Measurements from ENCODE around the gene ARL4D. TPM values are rescaled to one million over a fixed set of nuclear protein-coding genes. Genes with fewer than 3 reads are reported as not detected.
A peak's percentile ranks its signal among the peaks of the same experiment; 100 is the strongest.
"Not testable (repeated sequence)": the region's sequence is repeated elsewhere in the genome, so short reads cannot be mapped to it uniquely, and the experiment has no call there.

The ARL4D gene
- total RNA-seq, 1 experiment from 2014 or later, result 4.5 TPM

DNA sequence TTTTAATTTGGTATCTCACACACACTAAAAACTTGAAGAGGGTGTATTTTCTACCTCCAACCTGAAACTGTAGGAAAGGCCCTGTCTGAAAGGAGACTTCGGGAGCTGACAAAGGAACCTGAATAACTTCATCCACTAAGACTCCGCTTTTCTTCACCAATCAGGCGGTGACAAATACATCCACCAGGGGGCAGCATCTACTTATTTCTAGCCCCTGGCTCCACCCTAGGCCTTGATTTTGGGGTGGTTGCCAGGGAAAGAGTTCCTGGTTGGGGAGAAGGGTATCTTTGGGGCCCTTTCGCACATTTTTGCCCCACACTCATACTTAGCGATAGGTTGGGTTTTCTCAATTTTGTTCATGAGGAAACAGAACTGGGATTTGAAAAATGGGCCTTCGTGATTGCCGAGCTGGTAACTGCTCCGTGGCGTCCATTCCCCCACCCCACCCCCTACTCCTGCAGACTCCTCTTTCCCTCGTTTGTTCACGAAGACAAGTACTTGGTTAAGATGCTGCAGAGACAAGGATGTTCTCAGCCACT is 4.8 kb upstream of the ARL4D start:
- peak; percentile 72 for ATAC-seq
- no peak overlapping the region for H3K4me3 ChIP-seq (ENCODE audit: low read depth in 2 of 2, low read length in 2 of 2)
- H3K4me1 ChIP-seq (ENCODE audit: control insufficient read depth, insufficient read depth, low read length), result peaks cover 4% of the 10 kb centered on the region
- intact Hi-C loops (cut with micrococcal nuclease; ENCODE audit: unreplicated experiment) (loop anchor here (1.0 kb wide), 1 partner anchor 89 kb away; the partner anchor contains the start of gene DHX8), in situ Hi-C loops (cut with HindIII; ENCODE audit: low pct_unique_long_range_greater_than_20kb, low sequenced_read_pairs) (no loop called here)
- H3K9me3 ChIP-seq (ENCODE audit: control insufficient read depth, insufficient read depth, low read depth, low read length), result no peaks in the 10 kb centered on the region
- TF ChIP-seq, protein P1, sequence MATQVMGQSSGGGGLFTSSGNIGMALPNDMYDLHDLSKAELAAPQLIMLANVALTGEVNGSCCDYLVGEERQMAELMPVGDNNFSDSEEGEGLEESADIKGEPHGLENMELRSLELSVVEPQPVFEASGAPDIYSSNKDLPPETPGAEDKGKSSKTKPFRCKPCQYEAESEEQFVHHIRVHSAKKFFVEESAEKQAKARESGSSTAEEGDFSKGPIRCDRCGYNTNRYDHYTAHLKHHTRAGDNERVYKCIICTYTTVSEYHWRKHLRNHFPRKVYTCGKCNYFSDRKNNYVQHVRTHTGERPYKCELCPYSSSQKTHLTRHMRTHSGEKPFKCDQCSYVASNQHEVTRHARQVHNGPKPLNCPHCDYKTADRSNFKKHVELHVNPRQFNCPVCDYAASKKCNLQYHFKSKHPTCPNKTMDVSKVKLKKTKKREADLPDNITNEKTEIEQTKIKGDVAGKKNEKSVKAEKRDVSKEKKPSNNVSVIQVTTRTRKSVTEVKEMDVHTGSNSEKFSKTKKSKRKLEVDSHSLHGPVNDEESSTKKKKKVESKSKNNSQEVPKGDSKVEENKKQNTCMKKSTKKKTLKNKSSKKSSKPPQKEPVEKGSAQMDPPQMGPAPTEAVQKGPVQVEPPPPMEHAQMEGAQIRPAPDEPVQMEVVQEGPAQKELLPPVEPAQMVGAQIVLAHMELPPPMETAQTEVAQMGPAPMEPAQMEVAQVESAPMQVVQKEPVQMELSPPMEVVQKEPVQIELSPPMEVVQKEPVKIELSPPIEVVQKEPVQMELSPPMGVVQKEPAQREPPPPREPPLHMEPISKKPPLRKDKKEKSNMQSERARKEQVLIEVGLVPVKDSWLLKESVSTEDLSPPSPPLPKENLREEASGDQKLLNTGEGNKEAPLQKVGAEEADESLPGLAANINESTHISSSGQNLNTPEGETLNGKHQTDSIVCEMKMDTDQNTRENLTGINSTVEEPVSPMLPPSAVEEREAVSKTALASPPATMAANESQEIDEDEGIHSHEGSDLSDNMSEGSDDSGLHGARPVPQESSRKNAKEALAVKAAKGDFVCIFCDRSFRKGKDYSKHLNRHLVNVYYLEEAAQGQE (IDR thresholded peaks at IDR 0.05; ENCODE audit: insufficient read depth in 1 of 2, low read depth in 2 of 2, low read length in 1 of 2), result no peak
- TF ChIP-seq, protein P2, sequence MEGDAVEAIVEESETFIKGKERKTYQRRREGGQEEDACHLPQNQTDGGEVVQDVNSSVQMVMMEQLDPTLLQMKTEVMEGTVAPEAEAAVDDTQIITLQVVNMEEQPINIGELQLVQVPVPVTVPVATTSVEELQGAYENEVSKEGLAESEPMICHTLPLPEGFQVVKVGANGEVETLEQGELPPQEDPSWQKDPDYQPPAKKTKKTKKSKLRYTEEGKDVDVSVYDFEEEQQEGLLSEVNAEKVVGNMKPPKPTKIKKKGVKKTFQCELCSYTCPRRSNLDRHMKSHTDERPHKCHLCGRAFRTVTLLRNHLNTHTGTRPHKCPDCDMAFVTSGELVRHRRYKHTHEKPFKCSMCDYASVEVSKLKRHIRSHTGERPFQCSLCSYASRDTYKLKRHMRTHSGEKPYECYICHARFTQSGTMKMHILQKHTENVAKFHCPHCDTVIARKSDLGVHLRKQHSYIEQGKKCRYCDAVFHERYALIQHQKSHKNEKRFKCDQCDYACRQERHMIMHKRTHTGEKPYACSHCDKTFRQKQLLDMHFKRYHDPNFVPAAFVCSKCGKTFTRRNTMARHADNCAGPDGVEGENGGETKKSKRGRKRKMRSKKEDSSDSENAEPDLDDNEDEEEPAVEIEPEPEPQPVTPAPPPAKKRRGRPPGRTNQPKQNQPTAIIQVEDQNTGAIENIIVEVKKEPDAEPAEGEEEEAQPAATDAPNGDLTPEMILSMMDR (IDR thresholded peaks at IDR 0.05), result peak; percentile 81
- TF ChIP-seq POLR2AphosphoS5 (IDR thresholded peaks at IDR 0.05; ENCODE audit: low read depth, low read length) (no peak), TCF7L2 (IDR thresholded peaks at IDR 0.05; ENCODE audit: low read depth, low read length) (no peak)
- no peaks in the 10 kb centered on the region for H3K27me3 ChIP-seq (ENCODE audit: control insufficient read depth, insufficient read depth, low read length)
- no peaks in the 10 kb centered on the region for H3K36me3 ChIP-seq (ENCODE audit: control insufficient read depth, insufficient read depth, low read length)
- POLR2A ChIA-PET, result interaction anchor here (0.6 to 1.4 kb wide), 2 partner anchors 26 to 246 kb away, joined by 3 to 8 read pairs; no protein-coding TSS in a partner anchor
- CTCF ChIA-PET, result interaction anchor here (0.6 to 2.2 kb wide), 7 partner anchors 10 to 93 kb away, joined by 4 to 17 read pairs (median 5); partner anchors contain the start of gene DHX8
- no TSS peak for BruUV-seq (replicated peaks)
- DNase-seq (ENCODE audit: low read depth, low spot score), result no peak
- peak overlapping the region; percentile 2; the same call in 1 of the 2 replicates for H3K27ac ChIP-seq (ENCODE audit: low read length)

DNA sequence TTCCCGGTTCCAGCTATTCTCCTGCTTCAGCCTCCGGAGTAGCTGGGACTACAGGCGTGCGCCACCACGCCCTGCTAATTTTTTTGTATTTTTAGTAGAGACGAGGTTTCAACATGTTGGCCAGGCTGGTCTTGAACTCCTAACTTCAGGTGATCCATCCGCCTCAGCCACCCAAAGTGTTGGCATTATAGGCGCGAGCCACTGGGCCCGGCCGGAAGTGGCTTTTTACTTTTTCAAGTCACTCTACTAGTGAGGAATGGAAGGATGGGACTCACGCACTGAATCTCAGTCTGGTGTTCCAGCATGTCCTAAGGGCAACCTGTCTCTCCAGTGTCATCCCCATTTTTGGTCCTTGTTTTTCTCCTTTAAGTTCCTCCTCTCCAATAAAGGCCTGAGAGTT is 4.1 kb upstream of the ARL4D start:
- in situ Hi-C loops (cut with HindIII; ENCODE audit: low pct_unique_long_range_greater_than_20kb, low sequenced_read_pairs); H3K27ac ChIP-seq (ENCODE audit: low read length); ATAC-seq; H3K4me3 ChIP-seq (ENCODE audit: low read depth in 2 of 2, low read length in 2 of 2); H3K4me1 ChIP-seq (ENCODE audit: control insufficient read depth, insufficient read depth, low read length); H3K36me3 ChIP-seq (ENCODE audit: control insufficient read depth, insufficient read depth, low read length); H3K27me3 ChIP-seq (ENCODE audit: control insufficient read depth, insufficient read depth, low read length); BruUV-seq (replicated peaks); DNase-seq (ENCODE audit: low read depth, low spot score); H3K9me3 ChIP-seq (ENCODE audit: control insufficient read depth, insufficient read depth, low read depth, low read length): not testable (repeated sequence)
- CTCF ChIA-PET, result interaction anchor here (0.6 to 2.2 kb wide), 4 partner anchors 9 to 90 kb away, joined by 4 to 17 read pairs (median 8); partner anchors contain the start of gene DHX8
- intact Hi-C loops (cut with micrococcal nuclease; ENCODE audit: unreplicated experiment), result loop anchor here (1.0 kb wide), 1 partner anchor 89 kb away; the partner anchor contains the start of gene DHX8
- POLR2A ChIA-PET, result interaction anchor here (0.6 to 1.4 kb wide), 2 partner anchors 27 to 245 kb away, joined by 3 to 8 read pairs; no protein-coding TSS in a partner anchor

DNA sequence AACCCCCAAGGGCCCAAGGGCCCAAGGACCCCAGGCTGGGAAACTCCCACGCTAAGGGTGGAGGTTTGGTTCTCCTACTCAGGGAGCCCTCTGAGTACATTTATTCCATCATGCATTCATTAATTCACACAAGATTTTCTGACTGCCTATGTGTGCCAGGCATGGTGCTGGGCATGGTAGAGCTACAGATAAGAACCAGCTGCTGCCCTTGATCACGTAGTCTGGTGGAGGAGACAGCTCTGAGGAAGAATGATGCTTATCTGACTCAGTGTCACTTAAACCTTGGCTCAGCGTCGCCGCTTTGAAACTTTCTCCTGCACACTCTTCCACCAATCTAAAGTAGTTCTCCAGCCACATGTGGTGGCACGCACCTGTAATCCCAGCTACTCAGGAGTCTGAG is 3.6 kb upstream of the ARL4D start:
- in situ Hi-C loops (cut with HindIII; ENCODE audit: low pct_unique_long_range_greater_than_20kb, low sequenced_read_pairs), result no loop called here
- Histone ChIP-seq H3K27ac (ENCODE audit: low read length) (no peak overlapping the region), H3K4me1 (ENCODE audit: control insufficient read depth, insufficient read depth, low read length) (peaks cover 3% of the 10 kb centered on the region; the same call in 1 of the 2 replicates), H3K4me3 (ENCODE audit: low read depth in 2 of 2, low read length in 2 of 2) (no peak overlapping the region), H3K27me3 (ENCODE audit: control insufficient read depth, insufficient read depth, low read length) (no peaks in the 10 kb centered on the region), H3K36me3 (ENCODE audit: control insufficient read depth, insufficient read depth, low read length) (no peaks in the 10 kb centered on the region; the same call in 1 of the 2 replicates), H3K9me3 (ENCODE audit: control insufficient read depth, insufficient read depth, low read depth, low read length) (no peaks in the 10 kb centered on the region)
- BruUV-seq (replicated peaks), result no TSS peak
- no peak for TF ChIP-seq TCF7L2 (IDR thresholded peaks at IDR 0.05; ENCODE audit: low read depth, low read length)
- no peak for TF ChIP-seq SIN3A (IDR thresholded peaks at IDR 0.05; ENCODE audit: borderline replicate concordance, insufficient read depth, low read depth, low read length)
- TF ChIP-seq, protein P1 (IDR thresholded peaks at IDR 0.05; ENCODE audit: insufficient read depth in 1 of 2, low read depth in 2 of 2, low read length in 1 of 2), result no peak
- TF ChIP-seq, protein P2 (IDR thresholded peaks at IDR 0.05), result no peak
- TF ChIP-seq POLR2AphosphoS5 (IDR thresholded peaks at IDR 0.05; ENCODE audit: low read depth, low read length), result no peak
- DNase-seq (ENCODE audit: low read depth, low spot score) (no peak), ATAC-seq (no peak)
- CTCF ChIA-PET, result interaction anchor here (0.6 to 2.2 kb wide), 2 partner anchors 89 to 157 kb away, joined by 5 to 17 read pairs; partner anchors contain the start of gene DHX8
- POLR2A ChIA-PET, result interaction anchor here (0.7 kb wide), 1 partner anchor 86 kb away, joined by 5 read pairs; no protein-coding TSS in a partner anchor
- intact Hi-C loops (cut with micrococcal nuclease; ENCODE audit: unreplicated experiment), result no loop called here

Data from Panc1 (cell line).